Caco-2 (cell line): ENCODE data around the gene TMEM232. TPM values are rescaled to one million over a fixed set of nuclear protein-coding genes. Genes with fewer than 3 reads are reported as not detected.

Experiments
- BruUV-seq: library from RNA; stranded (reverse); fragments of 400-500 nt; replicated peaks from 2 replicates; lab custom pipeline; 2021; lab: Mats Ljungman, UMichigan
- CTCF ChIA-PET: fragments of 300-600 bp; sonication (Branson Sonifier 250); formaldehyde crosslinking; loops from one replicate; lab custom pipeline; 2022; ENCODE audit warnings: antibody characterized with exemption; lab: Charles Lee
- POLR2A ChIA-PET: fragments of 300-600 bp; sonication (Branson Sonifier 250); formaldehyde crosslinking; loops from one replicate; lab custom pipeline; 2022; ENCODE audit warnings: antibody characterized with exemption; lab: Charles Lee
- DNase-seq, 2 experiments: peaks; one replicate each; pipeline versions ENCODE4 v3.0.0 to v3.0.0-alpha.2; 2020 to 2022
- H3K27me3 ChIP-seq: replicated peaks from 2 replicates; pipeline ENCODE4 v1.6.0; 2011; ENCODE audit warnings: low read length; ENCODE audit not compliant: control insufficient read depth, insufficient read depth
- H3K36me3 ChIP-seq: 2 replicates; pipeline ENCODE4 v1.5.1; 2011; ENCODE audit warnings: low read length; ENCODE audit not compliant: control insufficient read depth, insufficient read depth
- H3K4me1 ChIP-seq: fragments of 250-450 bp; sonication (Bioruptor Pico); 2 replicates; pipeline ENCODE4 v1.5.1; 2020; ENCODE audit warnings: mild to moderate bottlenecking
- H3K4me3 ChIP-seq: 2 replicates; pipeline ENCODE4 v1.5.1; 2011; ENCODE audit warnings: low read depth, mild to moderate bottlenecking, control low read depth, low read length
- H3K9me3 ChIP-seq: fragments of 250-450 bp; sonication (Bioruptor Pico); 2 replicates; pipeline ENCODE4 v1.5.1; 2020; ENCODE audit warnings: mild to moderate bottlenecking, moderate library complexity
- H3K27ac Mint-ChIP-seq: one replicate; pipeline ENCODE4 v1.8.0; 2022; ENCODE audit warnings: mixed read lengths; ENCODE audit not compliant: unreplicated experiment
- H3K27me3 Mint-ChIP-seq: one replicate; pipeline ENCODE4 v1.8.0; 2022; ENCODE audit warnings: mixed read lengths; ENCODE audit not compliant: insufficient read depth, unreplicated experiment
- H3K36me3 Mint-ChIP-seq: one replicate; pipeline ENCODE4 v1.8.0; 2022; ENCODE audit warnings: mild to moderate bottlenecking, mixed read lengths; ENCODE audit not compliant: insufficient read depth, unreplicated experiment
- H3K4me1 Mint-ChIP-seq: one replicate; pipeline ENCODE4 v1.8.0; 2022; ENCODE audit warnings: low read depth, mixed read lengths; ENCODE audit not compliant: unreplicated experiment
- H3K4me3 Mint-ChIP-seq: one replicate; pipeline ENCODE4 v1.8.0; 2022; ENCODE audit warnings: mild to moderate bottlenecking, moderate library complexity, mixed read lengths; ENCODE audit not compliant: unreplicated experiment
- H3K9me3 Mint-ChIP-seq: one replicate; pipeline ENCODE4 v1.8.0; 2022; ENCODE audit warnings: mixed read lengths; ENCODE audit not compliant: unreplicated experiment
- CTCF ChIP-seq, 2 experiments: fragments of 200-600 bp in 1 of 2; IDR thresholded peaks; 1 replicate in 1 of 2; 2 replicates in 1 of 2; pipeline versions ENCODE4 v1.5.1 to v1.8.0; 2011 to 2022; ENCODE audit warnings: antibody characterized with exemption in 1 of 2, control low read depth in 1 of 2, inconsistent platforms in 1 of 2, low read depth in 1 of 2, low read length in 1 of 2, mild to moderate bottlenecking in 1 of 2, moderate library complexity in 1 of 2; ENCODE audit not compliant: insufficient read depth in 1 of 2, severe bottlenecking in 1 of 2, unreplicated experiment in 1 of 2
- intact Hi-C: fragments of 100-400 bp; cut with micrococcal nuclease; formaldehyde crosslinking; loops from one replicate; pipeline ENCODE4 v1.10.0; 2022; ENCODE audit not compliant: unreplicated experiment
- total RNA-seq: library from RNA; stranded (reverse); gene quantifications from 2 replicates; pipeline ENCODE4 v1.2.3, GENCODE V29; 2022

The TMEM232 gene
- total RNA-seq, 1 experiment from 2014 or later = 0.34 TPM

GRCh38 chr5:110458313-110458712, 268.2 kb downstream of the TMEM232 start:
- DNase-seq = no peak
- H3K36me3 Mint-ChIP-seq = no peaks in the 10 kb centered on the region
- no peak overlapping the region for H3K27ac Mint-ChIP-seq
- no peak for TF ChIP-seq CTCF (IDR thresholded peaks at IDR 0.05; ENCODE audit: insufficient read depth in 1 of 2, low read depth in 1 of 2, low read length in 1 of 2, severe bottlenecking in 1 of 2, unreplicated experiment in 1 of 2)
- Histone ChIP-seq H3K4me1 (no peaks in the 10 kb centered on the region), H3K27me3 (no peaks in the 10 kb centered on the region), H3K4me3 (no peak overlapping the region), H3K36me3 (no peaks in the 10 kb centered on the region), H3K9me3 (no peaks in the 10 kb centered on the region)
- H3K4me1 Mint-ChIP-seq = no peaks in the 10 kb centered on the region
- ChIA-PET POLR2A (no interaction called here), CTCF (no interaction called here)
- intact Hi-C loops = no loop called here
- no peaks in the 10 kb centered on the region for H3K27me3 Mint-ChIP-seq
- no TSS peak for BruUV-seq
- H3K9me3 Mint-ChIP-seq = no peaks in the 10 kb centered on the region
- no peak overlapping the region for H3K4me3 Mint-ChIP-seq

GRCh38 chr5:110442856-110443255, 283.6 kb downstream of the TMEM232 start:
- no peaks in the 10 kb centered on the region for H3K27me3 ChIP-seq
- DNase-seq = no peak
- intact Hi-C loops = no loop called here
- H3K36me3 ChIP-seq = no peaks in the 10 kb centered on the region
- Mint-ChIP-seq H3K27me3 (no peaks in the 10 kb centered on the region), H3K27ac (no peak overlapping the region), H3K4me3 (no peak overlapping the region), H3K36me3 (no peaks in the 10 kb centered on the region), H3K4me1 (no peaks in the 10 kb centered on the region), H3K9me3 (no peaks in the 10 kb centered on the region)
- CTCF ChIA-PET = no interaction called here
- BruUV-seq = no TSS peak
- H3K9me3 ChIP-seq = no peaks in the 10 kb centered on the region
- no peak overlapping the region for H3K4me3 ChIP-seq
- POLR2A ChIA-PET = no interaction called here
- peaks cover 10% of the 10 kb centered on the region; the same call in 1 of the 2 replicates for H3K4me1 ChIP-seq
- no peak for TF ChIP-seq CTCF (IDR thresholded peaks at IDR 0.05; ENCODE audit: insufficient read depth in 1 of 2, low read depth in 1 of 2, low read length in 1 of 2, severe bottlenecking in 1 of 2, unreplicated experiment in 1 of 2)

- CTCF ChIA-PET = interaction anchor here (1.0 to 1.3 kb wide), 2 partner anchors 149 to 184 kb away, joined by 4 to 5 read pairs; no protein-coding TSS in a partner anchor
- no peaks in the 10 kb centered on the region for H3K4me1 Mint-ChIP-seq
- H3K27ac Mint-ChIP-seq = no peak overlapping the region
- Histone ChIP-seq H3K9me3 (0 out of 2 replicates have a peak, but pooled peaks cover 5% of the 10 kb centered on the region), H3K4me3 (no peak overlapping the region), H3K36me3 (no peaks in the 10 kb centered on the region), H3K4me1 (peaks cover 10% of the 10 kb centered on the region; the same call in 1 of the 2 replicates), H3K27me3 (no peaks in the 10 kb centered on the region)
- POLR2A ChIA-PET = no interaction called here
- peak; percentile 54 to 65 for TF ChIP-seq CTCF (IDR thresholded peaks at IDR 0.05; ENCODE audit: insufficient read depth in 1 of 2, low read depth in 1 of 2, low read length in 1 of 2, severe bottlenecking in 1 of 2, unreplicated experiment in 1 of 2)
- no TSS peak for BruUV-seq
- no peaks in the 10 kb centered on the region for H3K9me3 Mint-ChIP-seq
- no peaks in the 10 kb centered on the region for H3K36me3 Mint-ChIP-seq
- no peaks in the 10 kb centered on the region for H3K27me3 Mint-ChIP-seq
- DNase-seq = peak in 1 of 2 experiments; percentile 34
- no peak overlapping the region for H3K4me3 Mint-ChIP-seq
- intact Hi-C loops = loop anchor here (1.0 kb wide), 2 partner anchors 149 to 184 kb away; no protein-coding TSS in a partner anchor
Observed at GRCh38 chr5:110441035-110441434, 285.4 kb downstream of the TMEM232 start.
